PC-3 (cell line): Measurements from ENCODE around the gene SV2C.

Experiments
- EZH2 ChIP-seq: fragments of 300-600 bp; sonication (generic); IDR thresholded peaks from one replicate; pipeline ENCODE4 v1.6.1; 2017; ENCODE audit warnings: antibody characterized with exemption, mild to moderate bottlenecking, low read length; ENCODE audit not compliant: unreplicated experiment
- EZH2phosphoT487 ChIP-seq: fragments of 300-600 bp; sonication (generic); IDR thresholded peaks from 2 replicates; pipeline ENCODE4 v1.6.1; 2018; ENCODE audit warnings: mild to moderate bottlenecking, antibody characterized with exemption, low read length, borderline replicate concordance
- TF ChIP-seq, protein P1 (sequence below): fragments of 300-600 bp; sonication (generic); conservative IDR thresholded peaks from 2 replicates; pipeline ENCODE4 v1.5.1; 2017; ENCODE audit warnings: antibody characterized with exemption, low read depth, mild to moderate bottlenecking, low read length

DNA sequence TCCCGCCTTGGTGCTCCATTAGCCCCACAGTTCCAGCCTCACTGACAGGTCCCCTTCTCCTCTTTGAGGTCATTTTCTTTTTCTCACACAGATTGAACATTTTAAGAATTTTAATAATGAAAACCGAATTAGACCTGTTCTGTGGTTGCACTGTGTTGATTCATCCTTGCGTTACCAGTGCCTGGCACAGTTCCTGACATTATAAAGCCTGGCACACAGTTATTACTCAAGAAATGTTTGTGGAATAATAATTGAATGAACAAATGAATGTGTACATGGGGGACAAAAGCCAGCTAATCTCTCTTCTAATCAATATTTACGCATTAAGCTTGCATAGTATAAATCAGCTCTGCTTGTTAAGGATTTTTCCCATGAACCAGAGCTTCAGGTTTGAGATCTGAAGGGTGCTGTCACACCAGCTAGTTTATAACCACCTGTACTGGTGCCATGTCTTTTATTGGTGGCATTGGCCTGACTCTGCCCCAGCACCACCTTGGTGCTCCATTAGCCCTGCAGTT lies 80.0 kb downstream of the SV2C start:
- TF ChIP-seq, protein P1, sequence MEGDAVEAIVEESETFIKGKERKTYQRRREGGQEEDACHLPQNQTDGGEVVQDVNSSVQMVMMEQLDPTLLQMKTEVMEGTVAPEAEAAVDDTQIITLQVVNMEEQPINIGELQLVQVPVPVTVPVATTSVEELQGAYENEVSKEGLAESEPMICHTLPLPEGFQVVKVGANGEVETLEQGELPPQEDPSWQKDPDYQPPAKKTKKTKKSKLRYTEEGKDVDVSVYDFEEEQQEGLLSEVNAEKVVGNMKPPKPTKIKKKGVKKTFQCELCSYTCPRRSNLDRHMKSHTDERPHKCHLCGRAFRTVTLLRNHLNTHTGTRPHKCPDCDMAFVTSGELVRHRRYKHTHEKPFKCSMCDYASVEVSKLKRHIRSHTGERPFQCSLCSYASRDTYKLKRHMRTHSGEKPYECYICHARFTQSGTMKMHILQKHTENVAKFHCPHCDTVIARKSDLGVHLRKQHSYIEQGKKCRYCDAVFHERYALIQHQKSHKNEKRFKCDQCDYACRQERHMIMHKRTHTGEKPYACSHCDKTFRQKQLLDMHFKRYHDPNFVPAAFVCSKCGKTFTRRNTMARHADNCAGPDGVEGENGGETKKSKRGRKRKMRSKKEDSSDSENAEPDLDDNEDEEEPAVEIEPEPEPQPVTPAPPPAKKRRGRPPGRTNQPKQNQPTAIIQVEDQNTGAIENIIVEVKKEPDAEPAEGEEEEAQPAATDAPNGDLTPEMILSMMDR, result no peak
- TF ChIP-seq EZH2phosphoT487 (no peak), EZH2 (no peak)
